ENCODE results near the gene ISM1.

ISM1 gene

GRCh38 chr20:13200767-13201500 lies 20.1 kb upstream of the ISM1 start:
- Histone ChIP-seq H3K36me3 (ENCODE audit: control insufficient read depth, low read length) (no peaks in the 10 kb centered on the region), H3F3A (ENCODE audit: control insufficient read depth, insufficient read depth) (no peaks in the 10 kb centered on the region), H3K9me3 (ENCODE audit: control insufficient read depth, insufficient read depth, low read length) (no peaks in the 10 kb centered on the region), H3K27me3 (ENCODE audit: control insufficient read depth, low read length) (no peaks in the 10 kb centered on the region), H4K20me1 (ENCODE audit: control insufficient read depth, insufficient read depth, low read depth, low read length) (no peaks in the 10 kb centered on the region), H3K4me2 (ENCODE audit: low read length) (no peak overlapping the region), H3K27ac (ENCODE audit: low read depth, low read length) (no peak overlapping the region), H3K9me2 (replicated peaks; ENCODE audit: control insufficient read depth, low read length) (no peaks in the 10 kb centered on the region), H3K79me2 (ENCODE audit: control insufficient read depth, low read length) (no peaks in the 10 kb centered on the region), H3K4me3 (ENCODE audit: low read length) (no peak overlapping the region), H3K4me1 (ENCODE audit: control insufficient read depth, low read length) (no peaks in the 10 kb centered on the region)
- TF ChIP-seq EZH2phosphoT487 (IDR thresholded peaks at IDR 0.05; ENCODE audit: borderline replicate concordance, low read length) = no peak
- TF ChIP-seq CTCF (IDR thresholded peaks at IDR 0.05; ENCODE audit: low read depth, low read length, poor library complexity, severe bottlenecking) = no peak

GRCh38 chr20:13202565-13202964 lies 18.5 kb upstream of the ISM1 start:
- H3K79me2 ChIP-seq (ENCODE audit: control insufficient read depth, low read length) = no peaks in the 10 kb centered on the region
- H3K36me3 ChIP-seq (ENCODE audit: control insufficient read depth, low read length) = no peaks in the 10 kb centered on the region
- no peak overlapping the region for H3K4me3 ChIP-seq (ENCODE audit: low read length)
- no peaks in the 10 kb centered on the region for H3K9me2 ChIP-seq (replicated peaks; ENCODE audit: control insufficient read depth, low read length)
- H3F3A ChIP-seq (ENCODE audit: control insufficient read depth, insufficient read depth) = no peaks in the 10 kb centered on the region
- no peaks in the 10 kb centered on the region for H4K20me1 ChIP-seq (ENCODE audit: control insufficient read depth, insufficient read depth, low read depth, low read length)
- no peaks in the 10 kb centered on the region for H3K4me1 ChIP-seq (ENCODE audit: control insufficient read depth, low read length)
- no peaks in the 10 kb centered on the region for H3K9me3 ChIP-seq (ENCODE audit: control insufficient read depth, insufficient read depth, low read length)
- no peak overlapping the region for H3K27ac ChIP-seq (ENCODE audit: low read depth, low read length)
- no peak for TF ChIP-seq EZH2phosphoT487 (IDR thresholded peaks at IDR 0.05; ENCODE audit: borderline replicate concordance, low read length)
- TF ChIP-seq CTCF (IDR thresholded peaks at IDR 0.05; ENCODE audit: low read depth, low read length, poor library complexity, severe bottlenecking) = no peak
- no peak overlapping the region for H3K4me2 ChIP-seq (ENCODE audit: low read length)
- H3K27me3 ChIP-seq (ENCODE audit: control insufficient read depth, low read length) = no peaks in the 10 kb centered on the region

- Histone ChIP-seq H4K20me1 (ENCODE audit: control insufficient read depth, insufficient read depth, low read depth, low read length) (no peaks in the 10 kb centered on the region), H3K9me3 (ENCODE audit: control insufficient read depth, insufficient read depth, low read length) (no peaks in the 10 kb centered on the region), H3K4me1 (ENCODE audit: control insufficient read depth, low read length) (no peaks in the 10 kb centered on the region), H3K27me3 (ENCODE audit: control insufficient read depth, low read length) (no peaks in the 10 kb centered on the region), H3K4me2 (ENCODE audit: low read length) (no peak overlapping the region), H3K79me2 (ENCODE audit: control insufficient read depth, low read length) (no peaks in the 10 kb centered on the region), H3K27ac (ENCODE audit: low read depth, low read length) (no peak overlapping the region), H3F3A (ENCODE audit: control insufficient read depth, insufficient read depth) (no peaks in the 10 kb centered on the region), H3K36me3 (ENCODE audit: control insufficient read depth, low read length) (no peaks in the 10 kb centered on the region), H3K4me3 (ENCODE audit: low read length) (no peak overlapping the region), H3K9me2 (replicated peaks; ENCODE audit: control insufficient read depth, low read length) (no peaks in the 10 kb centered on the region)
- TF ChIP-seq CTCF (IDR thresholded peaks at IDR 0.05; ENCODE audit: low read depth, low read length, poor library complexity, severe bottlenecking) = no peak
- no peak for TF ChIP-seq EZH2phosphoT487 (IDR thresholded peaks at IDR 0.05; ENCODE audit: borderline replicate concordance, low read length)
Measured at GRCh38 chr20:13205425-13205824, 15.6 kb upstream of the ISM1 start.

All from DOHH2 (cell line).